Activated naive CD8-positive, alpha-beta T cell (primary cell): ENCODE results near the gene KRT33A.

ENCODE experiments used
- H3K27ac Mint-ChIP-seq: one replicate; pipeline ENCODE4 v1.8.0; 2021; ENCODE audit warnings: mixed read lengths
- H3K27me3 Mint-ChIP-seq: one replicate; pipeline ENCODE4 v1.8.0; 2021; ENCODE audit warnings: mixed read lengths
- H3K36me3 Mint-ChIP-seq: one replicate; pipeline ENCODE4 v1.8.0; 2021; ENCODE audit warnings: mixed read lengths
- H3K4me1 Mint-ChIP-seq: one replicate; pipeline ENCODE4 v1.8.0; 2021; ENCODE audit warnings: low read depth, mixed read lengths
- H3K4me3 Mint-ChIP-seq: one replicate; pipeline ENCODE4 v1.8.0; 2021; ENCODE audit warnings: mild to moderate bottlenecking, mixed read lengths
- H3K9me3 Mint-ChIP-seq: one replicate; pipeline ENCODE4 v1.8.0; 2021; ENCODE audit warnings: low read depth, mixed read lengths

KRT33A gene

DNA sequence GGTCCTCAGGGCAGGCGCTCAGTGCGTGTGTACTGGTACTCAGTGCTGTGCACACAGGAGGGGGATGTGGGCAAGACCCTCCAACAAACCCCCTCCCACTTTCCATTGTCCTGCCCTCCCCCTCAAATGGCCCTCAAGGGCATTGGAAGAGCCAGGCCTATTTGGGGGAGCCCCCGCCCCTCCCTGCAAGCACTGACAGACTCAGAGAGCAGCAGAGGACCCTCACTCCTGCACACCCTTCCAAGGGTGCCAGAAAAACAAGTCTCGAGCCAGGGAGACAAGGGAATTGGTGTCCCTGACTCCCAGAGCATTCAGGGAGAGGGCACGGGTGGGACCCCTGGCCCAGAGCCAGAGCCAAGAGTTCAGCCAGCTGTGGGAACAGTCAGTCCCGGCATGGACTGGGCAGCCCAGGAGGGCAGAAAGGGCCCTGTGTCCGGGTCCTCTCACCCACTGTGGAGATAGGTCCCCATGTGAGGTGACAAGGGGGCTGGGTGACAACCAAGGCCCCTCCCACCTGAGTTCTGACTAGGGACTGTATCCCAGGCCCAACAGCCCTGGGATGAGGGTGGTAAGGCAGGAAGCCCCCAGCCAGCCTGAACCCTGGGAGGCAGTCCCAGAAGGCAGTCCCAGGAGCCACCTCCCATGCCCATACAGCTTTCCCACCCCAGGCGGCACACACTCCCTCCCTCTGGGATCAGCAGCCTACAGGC is 23.1 kb downstream of the KRT33A start:
- Mint-ChIP-seq H3K36me3 (no peaks in the 10 kb centered on the region), H3K4me1 (peaks cover 52% of the 10 kb centered on the region), H3K9me3 (no peaks in the 10 kb centered on the region), H3K27ac (no peak overlapping the region), H3K4me3 (peak overlapping the region; percentile 35), H3K27me3 (no peaks in the 10 kb centered on the region)

GRCh38 chr17:41326173-41327145 is 24.2 kb downstream of the KRT33A start:
- peak overlapping the region; percentile 40 for H3K4me3 Mint-ChIP-seq
- no peaks in the 10 kb centered on the region for H3K27me3 Mint-ChIP-seq
- no peaks in the 10 kb centered on the region for H3K36me3 Mint-ChIP-seq
- no peaks in the 10 kb centered on the region for H3K9me3 Mint-ChIP-seq
- no peak overlapping the region for H3K27ac Mint-ChIP-seq
- peaks cover 59% of the 10 kb centered on the region for H3K4me1 Mint-ChIP-seq

- Mint-ChIP-seq H3K4me1 (peaks cover 63% of the 10 kb centered on the region), H3K27ac (no peak overlapping the region), H3K36me3 (peaks cover under 1% of the 10 kb centered on the region), H3K9me3 (no peaks in the 10 kb centered on the region), H3K4me3 (no peak overlapping the region), H3K27me3 (no peaks in the 10 kb centered on the region)
Measured at GRCh38 chr17:41325611-41326010, 25.0 kb downstream of the KRT33A start.

- Mint-ChIP-seq H3K36me3 (peaks cover 5% of the 10 kb centered on the region), H3K4me1 (peaks cover 63% of the 10 kb centered on the region), H3K27me3 (no peaks in the 10 kb centered on the region), H3K4me3 (no peak overlapping the region), H3K9me3 (peaks cover under 1% of the 10 kb centered on the region), H3K27ac (no peak overlapping the region)
Measured at GRCh38 chr17:41325126-41325525, 25.5 kb downstream of the KRT33A start.

DNA sequence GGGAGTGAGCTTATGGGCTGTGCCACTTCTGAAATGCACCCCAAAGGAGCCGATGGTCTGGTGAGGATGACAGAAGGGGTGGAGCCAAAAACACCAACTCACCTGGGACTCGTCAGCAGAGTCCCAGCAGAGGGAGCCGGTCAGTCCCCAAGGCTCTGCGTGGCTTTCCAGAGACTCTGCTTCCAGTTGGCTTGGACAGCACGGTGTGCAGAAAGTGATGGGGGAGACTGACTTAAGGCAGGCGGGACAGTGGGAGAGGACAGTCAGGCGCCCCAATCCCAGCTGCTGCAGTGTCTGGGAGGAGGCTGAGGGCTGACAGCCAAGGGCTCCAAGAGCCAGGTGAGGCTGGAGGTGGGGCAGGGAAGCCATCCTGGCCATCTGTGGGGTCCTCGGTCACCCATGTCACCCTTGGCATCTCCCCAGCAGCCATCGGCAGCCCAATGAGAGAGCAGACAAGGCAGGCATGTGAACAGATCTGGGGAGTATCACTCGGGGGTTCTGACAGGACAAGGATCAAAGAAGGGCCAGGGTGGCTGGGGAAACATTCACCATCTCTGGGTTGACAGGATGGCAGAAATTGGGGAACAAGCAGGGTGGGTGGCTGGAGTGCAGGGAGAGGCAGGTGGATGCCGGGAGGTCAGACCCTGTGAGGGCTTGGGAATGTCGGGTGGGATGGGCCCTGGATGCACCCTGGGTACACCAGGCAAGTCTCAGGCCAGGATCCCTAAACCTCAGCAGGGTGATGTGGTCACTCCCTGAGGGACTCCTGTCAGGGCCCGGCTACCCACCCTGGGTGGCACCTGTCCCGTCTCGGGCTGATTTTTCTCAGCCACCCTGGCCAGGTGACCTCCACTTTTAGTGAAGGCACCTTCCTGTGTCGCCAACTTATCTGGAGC is 26.2 kb downstream of the KRT33A start:
- peaks cover 64% of the 10 kb centered on the region for H3K4me1 Mint-ChIP-seq
- no peak overlapping the region for H3K4me3 Mint-ChIP-seq
- no peaks in the 10 kb centered on the region for H3K27me3 Mint-ChIP-seq
- H3K27ac Mint-ChIP-seq, result no peak overlapping the region
- H3K9me3 Mint-ChIP-seq, result peaks cover 8% of the 10 kb centered on the region
- peaks cover 10% of the 10 kb centered on the region for H3K36me3 Mint-ChIP-seq

DNA sequence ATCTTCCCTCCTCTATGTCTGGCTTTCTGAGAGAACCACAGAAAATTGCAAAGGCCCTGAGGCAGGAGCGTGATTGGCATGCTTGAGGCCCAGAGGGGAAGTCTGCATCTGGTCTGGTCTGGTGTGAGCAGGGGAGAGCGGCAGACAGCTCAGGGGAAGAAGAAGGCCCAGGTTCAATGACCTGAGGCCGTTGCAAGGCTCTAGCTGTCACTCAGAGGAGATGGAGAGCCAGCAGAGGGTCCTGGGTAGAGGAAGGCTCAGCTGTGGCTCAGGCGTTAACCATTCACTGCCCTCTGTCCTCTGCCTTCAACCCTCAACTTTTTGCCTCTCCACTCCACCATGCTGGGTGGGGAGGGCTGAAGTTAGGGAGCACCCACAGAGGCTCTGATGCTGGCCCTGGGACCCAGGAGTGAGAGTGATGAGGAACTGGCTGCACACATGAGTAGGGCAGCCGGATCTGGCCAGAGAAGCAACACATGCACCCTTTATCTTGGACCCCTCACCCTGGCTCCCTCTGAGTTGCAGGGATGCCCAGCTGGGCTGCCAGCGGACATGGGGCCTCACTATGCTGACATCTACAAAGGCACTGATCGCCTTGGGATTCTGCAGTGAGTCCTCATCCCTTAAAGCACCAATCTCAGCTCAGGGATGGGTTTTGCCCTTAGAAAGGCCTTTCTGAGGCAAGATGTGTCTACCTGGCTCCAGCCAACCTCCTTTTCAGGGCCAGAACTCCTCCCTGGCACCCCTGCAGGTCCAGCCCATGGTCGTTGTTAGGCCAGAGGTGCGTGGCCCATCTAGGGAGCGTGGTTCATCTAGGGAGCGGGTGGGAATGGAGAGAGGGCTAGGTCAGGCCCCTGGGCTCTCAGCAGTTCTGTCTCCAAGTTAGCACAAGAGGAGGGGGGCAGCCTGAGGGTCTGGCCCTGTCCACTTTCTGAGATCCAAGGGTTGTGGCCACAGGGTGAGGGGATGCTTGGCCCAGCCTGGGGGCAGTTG is 27.4 kb downstream of the KRT33A start:
- no peak overlapping the region for H3K27ac Mint-ChIP-seq
- H3K4me3 Mint-ChIP-seq, result no peak overlapping the region
- peaks cover 12% of the 10 kb centered on the region for H3K9me3 Mint-ChIP-seq
- peaks cover 10% of the 10 kb centered on the region for H3K36me3 Mint-ChIP-seq
- no peaks in the 10 kb centered on the region for H3K27me3 Mint-ChIP-seq
- peaks cover 56% of the 10 kb centered on the region for H3K4me1 Mint-ChIP-seq

- Mint-ChIP-seq H3K36me3 (peaks cover 10% of the 10 kb centered on the region), H3K9me3 (peaks cover 12% of the 10 kb centered on the region), H3K4me3 (no peak overlapping the region), H3K27me3 (no peaks in the 10 kb centered on the region), H3K4me1 (peaks cover 54% of the 10 kb centered on the region), H3K27ac (no peak overlapping the region)
Measured at GRCh38 chr17:41322094-41322902, 28.3 kb downstream of the KRT33A start.

GRCh38 chr17:41318231-41318630 is 32.4 kb downstream of the KRT33A start:
- Mint-ChIP-seq H3K4me1 (peaks cover 23% of the 10 kb centered on the region), H3K9me3 (peaks cover 12% of the 10 kb centered on the region), H3K27me3 (no peaks in the 10 kb centered on the region), H3K36me3 (peaks cover 10% of the 10 kb centered on the region), H3K27ac (no peak overlapping the region), H3K4me3 (no peak overlapping the region)

DNA sequence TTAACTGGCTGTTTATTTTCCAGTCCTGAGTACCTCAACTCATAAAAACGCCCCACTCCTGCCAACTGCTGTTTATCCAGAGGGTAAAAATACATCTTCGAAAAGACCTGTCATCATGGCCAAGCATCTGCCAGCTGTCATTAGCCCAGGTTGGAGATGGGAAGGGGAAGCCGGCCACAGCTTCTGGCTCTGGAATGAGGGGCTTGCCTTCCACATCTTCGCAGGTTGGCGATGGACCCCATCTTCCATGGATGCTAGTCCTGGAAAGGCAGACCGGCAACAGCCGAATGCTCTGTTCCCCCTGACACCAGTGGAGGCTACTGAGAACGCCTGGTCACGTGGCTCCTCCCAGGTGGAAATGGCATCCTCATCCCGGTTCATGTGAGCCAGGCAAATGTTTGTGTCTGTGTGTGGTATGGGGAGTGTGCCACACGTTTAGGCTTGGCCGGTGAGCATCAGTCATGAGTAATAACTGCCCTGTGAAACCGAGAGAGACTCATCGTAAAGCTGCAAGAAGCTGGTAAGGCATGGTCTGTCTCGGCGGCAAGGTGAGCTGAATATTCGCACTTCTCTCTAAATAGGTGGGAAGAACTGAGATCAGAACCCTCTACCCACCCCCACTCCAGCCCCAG is 34.7 kb downstream of the KRT33A start:
- Mint-ChIP-seq H3K27me3 (no peaks in the 10 kb centered on the region), H3K27ac (no peak overlapping the region), H3K4me1 (peaks cover 13% of the 10 kb centered on the region), H3K9me3 (peaks cover 12% of the 10 kb centered on the region), H3K36me3 (peaks cover 10% of the 10 kb centered on the region), H3K4me3 (no peak overlapping the region)

- Mint-ChIP-seq H3K9me3 (peaks cover 12% of the 10 kb centered on the region), H3K27ac (no peak within 1 kb of the TSS), H3K36me3 (peaks cover 6% of the 10 kb centered on the region), H3K4me3 (no peak within 1 kb of the TSS), H3K4me1 (peaks cover 19% of the 10 kb centered on the region), H3K27me3 (no peaks in the 10 kb centered on the region)
Measured at GRCh38 chr17:41315204-41315794, 35.3 kb downstream of the KRT33A start, which contains the start of gene KRTAP17-1. KRTAP17-1 (minus strand) TSS chr17:41315710; CDS start chr17:41315650, 60 bp downstream.

DNA sequence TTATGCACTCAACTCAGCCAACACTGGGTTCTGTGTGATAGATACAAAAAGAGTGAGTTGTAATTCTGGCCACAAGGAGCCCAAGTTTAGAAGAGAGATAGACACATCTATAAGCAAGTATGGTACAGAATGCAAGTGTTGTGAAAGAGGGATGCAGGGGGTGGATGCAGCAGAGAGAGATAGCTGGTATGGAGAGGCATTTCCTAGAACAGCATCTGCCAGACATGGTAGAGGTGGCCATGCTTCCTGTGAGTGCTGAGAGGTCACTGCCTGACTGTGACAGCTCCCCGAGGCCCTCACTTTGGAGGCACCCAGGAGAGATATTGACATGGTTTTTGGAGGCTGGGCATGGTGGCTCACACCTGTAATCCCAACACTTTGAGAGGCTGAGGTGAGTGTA is 39.5 kb downstream of the KRT33A start:
- Mint-ChIP-seq H3K9me3 (no peaks in the 10 kb centered on the region), H3K4me3 (no peak overlapping the region)

DNA sequence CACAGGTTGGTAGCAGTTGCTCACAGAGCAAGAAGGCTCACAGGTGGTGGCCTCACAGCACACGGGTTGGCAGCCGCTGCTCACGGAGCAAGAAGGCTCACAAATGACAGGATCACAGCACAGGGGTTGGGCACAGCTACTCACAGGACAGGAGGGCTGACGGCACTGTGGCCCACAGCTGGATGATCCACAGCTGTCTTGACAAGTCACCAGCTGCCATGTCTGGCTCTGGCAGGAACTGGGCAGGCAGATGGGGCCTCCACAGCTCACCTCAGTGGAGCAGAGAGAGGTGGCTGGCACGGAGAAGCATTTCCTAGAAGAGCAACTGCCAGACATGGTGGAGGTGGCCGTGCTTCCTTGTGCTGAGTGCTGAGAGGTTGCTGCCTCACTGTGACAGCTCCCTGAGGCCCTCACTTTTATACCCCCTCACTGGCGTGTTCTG is 41.7 kb downstream of the KRT33A start, which contains the start of gene KRTAP16-1:
Gene KRTAP16-1, minus strand, starts transcription at position 392 of the 442 bp plus-strand sequence. Its CDS starts 56 bp downstream, at position 336.
- Mint-ChIP-seq H3K4me1 (peaks cover 62% of the 10 kb centered on the region), H3K9me3 (no peaks in the 10 kb centered on the region), H3K4me3 (peak within 1 kb of the TSS; percentile 79), H3K27me3 (no peaks in the 10 kb centered on the region), H3K36me3 (no peaks in the 10 kb centered on the region), H3K27ac (peak within 1 kb of the TSS; percentile 91)

More for the DNA sequence above, 39.5 kb downstream of the KRT33A start:
- no peaks in the 10 kb centered on the region for H3K27me3 Mint-ChIP-seq
- H3K4me1 Mint-ChIP-seq, result peaks cover 56% of the 10 kb centered on the region
- no peaks in the 10 kb centered on the region for H3K36me3 Mint-ChIP-seq
- no peak overlapping the region for H3K27ac Mint-ChIP-seq
